ENCODE measurements around the gene VPS52.
A peak's percentile ranks its signal among the peaks of the same experiment; 100 is the strongest.

The VPS52 gene

GRCh38 chr6:33313105-33313708, 41.5 kb upstream of the VPS52 start:
- Mint-ChIP-seq H3K9me3 (no peaks in the 10 kb centered on the region), H3K27me3 (no peaks in the 10 kb centered on the region), H3K4me3 (peak overlapping the region; percentile 95 to 99), H3K4me1 (peaks cover 64% of the 10 kb centered on the region), H3K27ac (peak overlapping the region; percentile 94 to 97)
- ATAC-seq (peak; percentile 37), DNase-seq (peak; percentile 36 to 66)

GRCh38 chr6:33312361-33313104, 40.9 kb upstream of the VPS52 start:
- DNase-seq: peak; percentile 55 to 79
- H3K9me3 Mint-ChIP-seq: no peaks in the 10 kb centered on the region
- peaks cover 62% of the 10 kb centered on the region for H3K4me1 Mint-ChIP-seq
- H3K4me3 Mint-ChIP-seq: peak overlapping the region; percentile 95 to 99
- peak; percentile 44 for ATAC-seq
- H3K27me3 Mint-ChIP-seq: no peaks in the 10 kb centered on the region
- H3K27ac Mint-ChIP-seq: peak overlapping the region; percentile 94 to 97

GRCh38 chr6:33306356-33306755, 34.7 kb upstream of the VPS52 start:
- Mint-ChIP-seq H3K27me3 (no peaks in the 10 kb centered on the region), H3K9me3 (no peaks in the 10 kb centered on the region), H3K4me1 (peaks cover 57% of the 10 kb centered on the region), H3K27ac (peak overlapping the region; percentile 3 to 69), H3K4me3 (no peak overlapping the region)
- ATAC-seq: no peak
- no peak for DNase-seq

- Mint-ChIP-seq H3K27me3 (no peaks in the 10 kb centered on the region), H3K4me1 (peaks cover 57% of the 10 kb centered on the region), H3K4me3 (no peak overlapping the region), H3K27ac (peak overlapping the region in 1 of 2 donors; percentile 91), H3K9me3 (no peaks in the 10 kb centered on the region)
- no peak for ATAC-seq
- DNase-seq: no peak
Observed at GRCh38 chr6:33305052-33305451, 33.4 kb upstream of the VPS52 start.

GRCh38 chr6:33304216-33304615, 32.5 kb upstream of the VPS52 start:
- peak overlapping the region in 1 of 2 donors; percentile 21 for H3K4me3 Mint-ChIP-seq
- DNase-seq: no peak
- H3K27ac Mint-ChIP-seq: no peak overlapping the region
- H3K27me3 Mint-ChIP-seq: no peaks in the 10 kb centered on the region
- peaks cover 66% of the 10 kb centered on the region for H3K4me1 Mint-ChIP-seq
- ATAC-seq: no peak
- H3K9me3 Mint-ChIP-seq: no peaks in the 10 kb centered on the region

- H3K4me1 Mint-ChIP-seq: peaks cover 69% of the 10 kb centered on the region
- DNase-seq (no peak), ATAC-seq (no peak)
- H3K27ac Mint-ChIP-seq: peak overlapping the region in 1 of 2 donors; percentile 57
- H3K27me3 Mint-ChIP-seq: no peaks in the 10 kb centered on the region
- H3K9me3 Mint-ChIP-seq: no peaks in the 10 kb centered on the region
- no peak overlapping the region for H3K4me3 Mint-ChIP-seq
Observed at GRCh38 chr6:33301877-33302276, 30.2 kb upstream of the VPS52 start.

DNA sequence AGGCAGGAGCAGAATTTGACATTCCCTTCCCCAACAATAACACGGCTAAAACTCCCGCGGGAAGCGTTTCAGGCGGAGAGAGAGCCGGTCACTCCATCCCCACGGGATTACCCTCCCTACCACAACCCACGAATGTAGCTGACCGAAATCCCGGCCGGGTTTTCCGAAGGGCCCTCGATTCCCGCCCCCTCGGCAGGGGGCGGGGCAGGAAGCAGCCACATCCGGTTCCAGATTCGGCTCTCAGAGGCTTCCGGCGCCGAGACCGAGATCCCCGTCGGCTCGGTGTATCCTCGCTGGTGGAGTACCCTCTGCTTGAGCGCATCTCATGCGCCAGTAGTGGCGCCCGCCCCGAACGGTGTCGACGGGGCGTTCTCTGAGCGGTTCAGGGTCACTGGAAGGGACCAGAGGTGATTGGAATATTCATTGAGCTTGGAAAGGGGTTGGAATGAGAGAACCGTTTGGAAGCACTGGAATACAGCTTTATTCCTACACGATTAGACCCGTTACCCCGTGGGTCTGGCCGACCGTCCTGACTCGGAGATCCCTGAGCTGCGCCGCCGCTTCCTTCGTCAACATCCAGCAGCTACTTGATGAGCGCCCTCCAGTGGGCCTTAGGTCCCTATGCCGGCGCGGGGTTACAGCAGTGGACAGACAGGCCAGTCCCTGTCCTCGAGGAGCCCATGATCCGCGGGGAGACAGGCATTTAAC, 27.7 kb upstream of the VPS52 start:
- H3K9me3 Mint-ChIP-seq: no peaks in the 10 kb centered on the region
- peak overlapping the region; percentile 93 to 100 for H3K4me3 Mint-ChIP-seq
- peak overlapping the region; percentile 91 to 99 for H3K27ac Mint-ChIP-seq
- ATAC-seq (peak; percentile 91), DNase-seq (peak; percentile 92 to 96)
- no peaks in the 10 kb centered on the region for H3K27me3 Mint-ChIP-seq
- peaks cover 59% of the 10 kb centered on the region for H3K4me1 Mint-ChIP-seq

- peak within 1 kb of the TSS; percentile 99 for H3K27ac Mint-ChIP-seq
- peaks cover 53% of the 10 kb centered on the region for H3K4me1 Mint-ChIP-seq
- no peaks in the 10 kb centered on the region for H3K27me3 Mint-ChIP-seq
- DNase-seq: peak; percentile 33 to 69
- peak; percentile 49 for ATAC-seq
- H3K4me3 Mint-ChIP-seq: peak within 1 kb of the TSS; percentile 93 to 100
- no peaks in the 10 kb centered on the region for H3K9me3 Mint-ChIP-seq
Observed at GRCh38 chr6:33298773-33299236, 27.1 kb upstream of the VPS52 start, which contains the start of gene RGL2. Gene RGL2 (minus strand): TSS chr6:33298942. CDS start chr6:33298610, 332 bp downstream.

DNA sequence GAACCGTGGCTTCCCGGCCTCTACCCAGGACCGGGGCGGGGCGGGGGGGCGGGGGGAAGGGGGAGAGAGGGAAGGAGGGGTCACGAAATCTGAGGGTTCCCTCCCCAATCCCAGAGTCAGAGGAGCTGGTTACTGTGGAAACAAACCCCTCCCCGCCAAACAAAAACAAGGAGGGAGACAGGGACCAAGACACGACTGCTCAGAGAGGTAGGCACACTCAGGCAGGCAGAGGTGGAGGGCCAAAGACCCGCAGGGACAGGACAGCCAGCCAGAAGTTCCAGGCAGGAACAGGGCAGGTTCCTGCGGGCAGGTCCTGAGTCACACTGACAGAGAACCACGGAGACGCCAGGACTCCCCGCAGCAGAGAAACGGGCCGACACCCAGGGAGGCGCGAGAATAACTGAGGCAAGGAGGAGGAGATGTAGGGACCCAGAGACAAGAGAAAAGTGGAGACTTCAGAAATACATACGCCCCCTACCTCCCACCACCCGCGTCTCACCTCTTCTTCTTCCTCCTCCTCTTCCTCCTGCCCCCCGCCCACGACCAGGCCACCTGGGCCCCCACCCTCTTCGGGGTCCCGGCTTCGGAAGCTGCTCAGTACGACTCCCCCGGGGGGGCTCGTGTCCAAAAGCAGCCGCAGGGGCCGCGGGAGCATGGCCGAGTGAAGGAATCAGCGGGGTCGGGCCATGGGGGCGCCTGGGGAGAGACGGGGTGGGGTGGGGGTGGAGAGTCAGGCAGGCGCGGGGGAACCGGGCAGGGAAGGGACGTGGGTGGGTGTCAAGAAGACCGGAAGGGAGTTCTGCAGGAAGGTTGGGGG, 26.5 kb upstream of the VPS52 start:
- H3K4me1 Mint-ChIP-seq: peaks cover 49% of the 10 kb centered on the region
- H3K4me3 Mint-ChIP-seq: peak overlapping the region; percentile 93 to 100
- no peaks in the 10 kb centered on the region for H3K27me3 Mint-ChIP-seq
- H3K9me3 Mint-ChIP-seq: no peaks in the 10 kb centered on the region
- peak overlapping the region; percentile 89 to 99 for H3K27ac Mint-ChIP-seq
- DNase-seq (peak; percentile 49 to 72), ATAC-seq (peak; percentile 34)

GRCh38 chr6:33297406-33297955, 25.8 kb upstream of the VPS52 start:
- ATAC-seq: no peak
- peak overlapping the region in 1 of 2 donors; percentile 72 for H3K27ac Mint-ChIP-seq
- peaks cover 49% of the 10 kb centered on the region for H3K4me1 Mint-ChIP-seq
- peak overlapping the region; percentile 56 to 100 for H3K4me3 Mint-ChIP-seq
- DNase-seq: no peak
- no peaks in the 10 kb centered on the region for H3K9me3 Mint-ChIP-seq
- no peaks in the 10 kb centered on the region for H3K27me3 Mint-ChIP-seq

GRCh38 chr6:33296797-33297405, 25.2 kb upstream of the VPS52 start:
- Mint-ChIP-seq H3K27ac (peak overlapping the region; percentile 31 to 72), H3K4me1 (peaks cover 49% of the 10 kb centered on the region), H3K27me3 (no peaks in the 10 kb centered on the region), H3K9me3 (no peaks in the 10 kb centered on the region), H3K4me3 (peak overlapping the region; percentile 56 to 100)
- DNase-seq (no peak), ATAC-seq (no peak)

- Mint-ChIP-seq H3K27ac (peak overlapping the region; percentile 55 to 56), H3K9me3 (no peaks in the 10 kb centered on the region), H3K4me1 (peaks cover 53% of the 10 kb centered on the region), H3K4me3 (no peak overlapping the region), H3K27me3 (no peaks in the 10 kb centered on the region)
- ATAC-seq (no peak), DNase-seq (no peak)
Observed at GRCh38 chr6:33295621-33296369, 24.1 kb upstream of the VPS52 start.

DNA sequence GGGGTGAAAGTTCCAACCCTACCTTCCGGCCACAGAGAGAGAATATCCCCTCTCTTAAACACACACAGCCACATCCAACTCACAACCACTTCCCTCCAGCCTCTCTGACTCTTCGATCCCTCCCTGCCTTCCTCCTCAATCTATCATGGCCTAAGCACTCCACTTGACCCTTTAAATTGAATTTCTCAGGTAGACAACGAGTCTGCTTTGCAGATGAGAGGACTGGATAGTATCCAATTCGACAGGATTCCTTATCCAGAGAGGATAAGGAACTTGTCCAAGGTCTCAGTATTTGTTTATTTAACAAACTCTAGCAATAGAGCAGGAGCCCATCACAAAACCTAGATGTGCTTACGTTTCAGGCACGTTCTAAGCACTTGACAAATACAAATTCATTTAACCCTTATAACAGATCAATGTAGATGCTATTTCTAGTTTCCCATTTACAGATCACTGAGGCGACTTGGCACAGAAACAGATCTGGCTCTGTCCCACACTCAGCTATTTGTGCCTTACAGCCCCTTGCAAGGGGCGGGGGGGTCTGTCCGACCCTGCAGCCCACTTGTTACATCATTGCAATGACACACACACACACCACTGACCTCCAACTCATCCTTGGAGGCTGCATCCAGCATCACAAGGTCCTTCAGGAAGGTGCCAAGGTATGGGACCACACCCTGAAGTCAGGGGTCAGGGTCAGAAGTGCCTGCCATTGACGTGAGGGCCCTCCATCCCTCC, 22.6 kb upstream of the VPS52 start:
- Mint-ChIP-seq H3K4me1 (peaks cover 51% of the 10 kb centered on the region), H3K27ac (no peak overlapping the region), H3K4me3 (no peak overlapping the region), H3K27me3 (no peaks in the 10 kb centered on the region), H3K9me3 (no peaks in the 10 kb centered on the region)
- ATAC-seq (no peak), DNase-seq (no peak)

Data from stimulated activated naive CD8-positive, alpha-beta T cell treated with anti-CD3 and anti-CD28 coated beads, Interleukin-15, amount 100 ng/mL, for 72 hours (primary cell).